ENCODE data around the gene HCFC2.
"Not testable (repeated sequence)": the region's sequence is repeated elsewhere in the genome, so short reads cannot be mapped to it uniquely, and the experiment has no call there.

Gene HCFC2

DNA sequence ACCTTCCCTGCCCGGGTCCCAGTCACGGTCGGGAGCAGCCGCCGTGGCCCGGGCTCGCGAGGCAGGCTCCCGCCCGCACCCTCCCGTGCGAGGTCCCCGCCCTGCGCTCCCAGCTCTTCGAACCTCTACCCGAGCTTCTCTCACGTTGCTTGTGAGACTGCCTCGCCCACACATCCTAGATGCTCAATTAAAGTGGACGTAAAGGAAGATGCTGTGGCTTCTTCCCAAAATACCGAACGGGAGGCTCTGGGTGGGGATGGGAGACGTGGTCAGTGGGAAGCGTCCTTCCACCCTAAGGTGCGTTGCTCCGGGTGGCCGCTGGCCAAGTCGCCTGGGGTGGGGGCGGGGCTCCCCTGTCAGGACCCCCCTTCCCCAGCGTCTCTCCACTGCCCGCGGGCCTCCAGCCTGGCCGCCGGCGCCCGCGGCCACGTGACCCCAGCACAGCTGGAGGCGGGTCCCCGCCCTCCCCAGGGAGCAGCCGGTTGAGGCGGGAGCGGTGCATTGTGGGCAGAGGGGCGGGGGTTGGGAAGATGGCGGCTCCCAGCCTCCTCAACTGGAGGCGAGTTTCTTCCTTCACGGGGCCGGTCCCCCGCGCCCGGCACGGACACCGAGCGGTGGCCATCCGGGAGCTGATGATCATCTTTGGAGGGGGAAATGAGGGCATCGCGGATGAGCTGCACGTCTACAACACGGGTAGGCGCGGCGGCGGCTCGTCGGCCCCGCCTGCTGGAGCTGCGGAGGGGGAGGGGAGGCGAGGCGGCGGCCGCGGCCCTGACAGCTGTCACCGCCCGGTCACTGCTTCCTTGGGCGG, at the start of gene HCFC2:
TSS of gene HCFC2 (plus strand) at position 501 of the 811 bp plus-strand sequence. CDS start at position 531, 30 bp downstream.
- no peak for FAIRE-seq

- not testable (repeated sequence) for FAIRE-seq
Observed at GRCh38 chr12:104021862-104022261, 42.5 kb upstream of the HCFC2 start.

GRCh38 chr12:104022786-104023185, 41.5 kb upstream of the HCFC2 start:
- no peak for FAIRE-seq

DNA sequence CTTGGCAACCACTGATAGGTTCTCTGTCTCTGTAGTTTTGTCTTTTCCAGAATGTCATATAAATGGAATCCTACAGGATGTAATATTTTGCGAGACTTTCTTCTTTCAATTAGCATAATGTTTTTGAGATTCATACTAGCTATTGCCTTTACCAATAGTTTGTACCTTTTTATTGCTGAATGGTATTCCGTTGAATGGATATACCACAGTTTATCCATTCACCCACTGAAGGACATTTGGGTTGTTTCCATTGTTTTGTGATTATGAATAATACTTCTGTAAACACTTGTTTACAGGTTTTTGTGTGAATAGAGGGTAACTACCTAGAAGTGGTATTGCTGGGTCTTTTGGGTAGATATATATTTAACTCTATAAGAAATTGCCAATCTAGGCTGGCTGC, 40.6 kb upstream of the HCFC2 start:
- FAIRE-seq: no peak

DNA sequence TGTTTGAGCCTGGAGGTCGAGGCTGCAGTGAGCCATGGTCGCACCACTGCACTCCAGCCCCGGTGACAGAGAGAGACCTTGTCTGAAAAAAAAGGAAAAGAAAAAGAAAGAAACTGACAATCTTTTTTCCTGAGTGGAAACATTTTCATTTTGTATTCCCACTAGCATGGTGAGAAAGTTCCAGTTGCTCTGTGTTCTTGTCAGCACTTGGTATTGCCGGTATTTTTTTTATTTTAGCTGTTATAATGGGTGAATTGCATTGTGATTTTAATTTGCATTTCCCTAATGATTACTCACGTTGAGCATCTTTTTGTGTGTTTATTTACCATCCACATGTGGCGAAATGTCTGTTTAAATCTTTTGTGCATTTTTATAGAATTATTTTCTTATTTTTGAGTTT, 40.0 kb upstream of the HCFC2 start:
- FAIRE-seq: no peak

GRCh38 chr12:104025771-104026170, 38.6 kb upstream of the HCFC2 start:
- no peak for FAIRE-seq

GRCh38 chr12:104026841-104027599, 37.3 kb upstream of the HCFC2 start:
- FAIRE-seq: no peak

- FAIRE-seq: not testable (repeated sequence)
Observed at GRCh38 chr12:104030596-104030995, 33.7 kb upstream of the HCFC2 start.

GRCh38 chr12:104036143-104036542, 28.2 kb upstream of the HCFC2 start:
- not testable (repeated sequence) for FAIRE-seq

DNA sequence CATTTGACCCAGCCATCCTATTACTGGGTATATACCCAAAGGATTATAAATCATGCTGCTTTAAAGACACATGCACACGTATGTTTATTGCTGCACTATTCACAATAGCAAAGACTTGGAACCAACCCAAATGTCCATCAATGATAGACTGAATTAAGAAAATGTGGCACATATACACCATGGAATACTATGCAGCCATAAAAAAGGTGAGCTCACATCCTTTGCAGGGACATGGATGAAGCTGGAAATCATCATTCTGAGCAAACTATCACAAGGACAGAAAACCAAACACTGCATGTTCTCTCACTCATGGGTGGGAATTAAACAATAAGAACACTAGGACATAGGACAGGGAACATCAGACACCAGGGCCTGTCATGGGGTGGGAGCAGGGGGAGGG, 24.6 kb upstream of the HCFC2 start:
- not testable (repeated sequence) for FAIRE-seq

DNA sequence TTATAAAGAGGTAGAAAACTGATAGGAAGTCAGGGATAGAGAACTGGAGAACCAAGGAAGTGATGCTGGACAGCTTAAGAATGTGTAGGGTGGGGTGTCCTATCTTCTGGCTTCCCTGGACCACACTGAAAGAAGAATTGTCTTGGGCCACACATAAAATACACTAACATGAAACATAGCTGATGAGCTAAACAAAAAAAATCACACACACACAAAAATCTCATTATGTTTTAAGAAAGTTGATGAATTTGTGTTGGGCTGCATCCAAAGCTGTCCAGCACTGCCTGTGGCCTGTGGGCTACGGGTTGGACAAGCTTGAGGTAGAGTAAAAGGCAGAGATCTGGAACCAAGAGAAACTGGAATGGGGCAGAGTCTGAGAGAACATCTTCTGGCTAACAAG, 21.8 kb upstream of the HCFC2 start:
- no peak for FAIRE-seq

- FAIRE-seq: no peak
Observed at GRCh38 chr12:104044158-104044557, 20.2 kb upstream of the HCFC2 start.

DNA sequence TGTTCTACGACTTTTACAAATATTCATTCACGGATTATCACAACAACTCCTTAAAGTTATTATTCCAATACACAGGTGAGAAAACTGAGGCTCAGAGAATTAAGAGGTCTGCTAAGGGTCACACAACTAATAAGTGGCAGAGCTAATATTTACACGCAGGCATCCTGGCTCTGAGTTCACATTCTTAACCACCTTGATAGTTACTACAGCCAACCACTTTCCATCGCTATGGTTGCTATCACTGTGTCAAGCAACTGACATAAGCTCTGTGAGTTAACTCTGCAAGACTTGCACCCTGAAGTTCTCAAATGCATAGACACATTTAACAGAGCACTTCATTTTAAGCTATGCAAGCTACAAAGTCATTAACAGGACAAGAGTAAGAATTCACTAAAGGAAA, 18.0 kb upstream of the HCFC2 start:
- FAIRE-seq: no peak

DNA sequence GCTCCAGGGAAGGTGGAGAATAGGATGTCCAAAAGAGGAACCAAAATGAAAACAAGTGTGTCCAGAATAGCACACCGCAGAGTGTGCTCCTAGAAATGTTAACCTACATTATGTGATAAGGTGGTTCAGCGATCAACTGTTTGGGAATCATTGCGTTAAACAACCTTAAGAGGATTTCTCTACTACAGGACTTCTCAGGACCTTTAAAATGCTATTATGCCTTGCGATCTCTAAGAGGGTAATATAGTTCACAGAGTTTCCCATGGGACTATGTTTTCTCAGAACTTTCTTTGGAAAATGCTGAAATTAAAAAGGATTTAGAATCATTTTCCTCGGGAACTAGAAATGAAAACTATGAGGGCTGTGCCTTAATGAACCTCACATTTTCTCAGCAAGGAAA, 16.2 kb upstream of the HCFC2 start:
- no peak for FAIRE-seq

DNA sequence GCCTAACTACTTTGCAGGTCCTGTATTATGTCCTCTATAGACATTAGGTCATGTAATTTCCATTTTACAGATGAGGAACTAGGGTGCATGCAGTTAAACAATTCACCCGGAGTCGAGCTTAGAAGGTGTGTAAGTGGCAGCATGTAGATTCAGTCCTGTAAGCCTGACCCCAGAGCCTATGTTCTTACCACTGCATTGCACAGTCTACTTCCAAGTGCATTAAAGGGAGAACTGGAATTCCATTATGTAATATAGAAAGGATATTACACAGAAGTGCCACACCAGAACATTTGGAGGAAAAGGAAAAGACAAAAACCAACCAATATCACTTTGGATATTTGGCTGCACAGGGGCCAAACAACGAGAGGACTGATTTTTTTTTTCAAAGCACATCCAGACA, 15.5 kb upstream of the HCFC2 start:
- no peak for FAIRE-seq

DNA sequence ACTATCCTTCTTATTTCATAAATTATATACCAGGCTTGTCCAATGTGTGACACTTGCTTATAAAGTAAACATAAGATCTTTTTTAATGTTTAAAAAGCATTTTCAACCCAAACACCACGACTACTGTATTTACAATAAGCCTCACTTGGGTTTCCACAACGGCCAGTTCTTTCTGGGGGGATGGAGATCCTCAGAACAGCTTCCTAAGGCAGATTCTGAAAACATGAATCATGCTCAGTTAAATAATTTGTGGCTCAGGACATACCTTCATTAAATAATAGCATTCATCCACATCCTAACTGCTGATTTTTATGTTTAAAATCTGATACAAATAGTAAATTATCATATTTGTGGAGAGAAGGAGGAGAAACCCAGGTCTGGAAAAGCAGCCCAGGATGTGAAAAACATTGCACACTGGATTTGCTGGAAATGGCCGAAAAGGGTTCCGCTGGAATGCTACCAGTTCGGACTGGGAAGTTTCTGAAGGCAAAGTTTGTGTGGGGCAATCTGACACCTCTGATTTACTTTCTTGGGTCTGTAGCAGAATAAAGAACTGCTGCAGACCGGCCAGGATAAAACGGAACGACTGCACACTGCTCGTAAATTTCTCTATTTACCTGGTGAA, 14.9 kb upstream of the HCFC2 start:
- no peak for FAIRE-seq

DNA sequence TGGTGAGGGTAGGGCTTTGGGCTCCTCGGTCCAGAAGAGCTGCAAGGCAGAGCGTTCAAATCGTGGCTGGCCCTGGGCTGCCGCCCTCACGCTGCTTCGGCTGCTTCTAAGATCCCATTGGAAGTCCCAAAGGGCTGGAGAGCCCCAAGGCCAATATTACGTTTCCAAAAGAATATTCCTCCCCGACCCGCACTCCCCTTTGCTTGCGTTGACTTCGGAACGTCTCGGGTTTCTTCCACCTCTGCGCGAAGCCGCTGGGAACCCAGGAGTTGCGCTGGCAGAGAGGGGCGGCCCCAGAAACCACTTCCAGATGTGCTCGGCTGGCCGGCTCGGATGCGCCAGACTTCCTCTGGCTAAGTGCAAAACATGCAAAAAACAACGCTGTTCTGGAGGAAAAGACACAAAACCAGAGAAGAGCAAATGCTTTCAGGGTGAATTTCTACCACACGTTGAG, 14.4 kb upstream of the HCFC2 start, which contains the start of gene GLT8D2:
TSS of gene GLT8D2 (minus strand) at position 285 of the 454 bp plus-strand sequence. CDS start 30,539 bp downstream, outside the sequence.
- no peak for FAIRE-seq

- FAIRE-seq: no peak
Observed at GRCh38 chr12:104050436-104050835, 13.9 kb upstream of the HCFC2 start.

DNA sequence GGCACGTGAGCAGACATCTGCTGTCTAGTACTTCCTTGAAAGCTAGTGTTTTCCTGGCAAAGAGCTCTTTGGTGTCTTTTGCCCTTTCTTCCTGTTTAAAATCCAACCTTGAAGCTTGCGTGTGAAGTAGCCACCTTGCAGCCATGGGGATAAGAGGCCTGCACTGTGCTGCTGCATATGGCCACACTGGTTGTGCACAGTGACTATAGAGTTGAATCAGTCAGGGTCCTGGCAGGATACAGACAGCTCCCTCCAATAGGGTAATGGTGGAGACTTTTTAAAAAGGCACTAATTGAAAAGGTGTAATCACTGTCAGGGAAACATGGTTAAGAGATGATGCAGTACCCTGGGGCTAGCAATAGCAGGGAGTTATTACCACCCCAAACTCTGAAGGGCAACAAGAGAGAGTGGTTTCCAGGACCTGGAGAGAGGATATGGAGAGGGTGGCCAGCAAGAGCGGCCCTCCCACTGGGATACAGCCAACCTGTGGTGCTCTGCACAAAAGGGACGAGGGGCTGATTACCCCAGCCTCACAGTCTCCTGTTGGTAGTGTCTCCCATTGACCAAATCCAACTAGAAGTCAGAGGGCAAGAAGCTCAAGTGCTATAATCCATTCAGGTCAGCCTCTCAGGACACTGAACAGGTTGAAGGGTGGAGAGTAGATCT, 9.5 kb upstream of the HCFC2 start:
- no peak for FAIRE-seq

DNA sequence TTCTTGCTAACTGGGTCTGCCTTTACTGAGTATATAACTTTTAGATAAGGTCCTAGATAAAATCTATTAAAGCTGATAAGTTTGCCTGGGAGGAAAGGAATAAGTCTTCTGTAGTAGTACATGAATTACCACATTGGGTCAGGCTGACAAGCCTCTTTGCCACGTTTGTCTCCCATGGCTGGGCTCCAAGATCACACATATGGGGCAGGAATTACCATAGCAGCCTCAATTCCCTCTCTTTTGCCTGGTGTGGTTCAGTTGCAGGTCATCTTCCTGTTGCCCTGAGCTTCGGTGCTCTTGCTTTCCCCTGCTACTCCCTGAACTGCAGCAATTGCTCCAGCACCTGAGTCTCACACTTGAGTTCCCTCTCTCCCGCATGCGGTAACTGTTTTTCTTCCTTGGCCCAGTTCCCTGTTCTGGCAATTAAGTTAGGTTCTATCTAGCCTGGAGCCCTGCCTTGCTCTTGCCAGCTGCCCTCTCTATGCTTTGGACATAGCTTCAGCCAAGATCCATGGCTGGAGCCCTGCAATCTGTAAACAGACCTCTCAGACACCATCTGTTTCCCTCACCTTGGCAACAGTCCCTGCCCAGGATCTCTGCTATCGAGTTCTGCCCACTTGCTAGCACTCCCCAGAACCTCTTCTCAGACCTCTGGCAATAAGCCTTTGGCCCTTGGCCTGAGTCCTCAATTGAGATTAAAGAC, 8.5 kb upstream of the HCFC2 start:
- no peak for FAIRE-seq

- no peak for FAIRE-seq
Observed at GRCh38 chr12:104056419-104056972, 7.8 kb upstream of the HCFC2 start.

- no peak for FAIRE-seq
Observed at GRCh38 chr12:104057771-104058197, 6.5 kb upstream of the HCFC2 start.

Data from endometrium (tissue), 2 donors.